Fibroblast of peridontal ligament (primary cell): ENCODE results near the gene BCL2A1.
"Not testable (repeated sequence)": the region's sequence is repeated elsewhere in the genome, so short reads cannot be mapped to it uniquely, and the experiment has no call there.

Experiments used
- DNase-seq: peaks from one replicate; pipeline ENCODE4 v3.0.0-alpha.2; 2010; ENCODE audit errors: extremely low read depth

The BCL2A1 gene

DNA sequence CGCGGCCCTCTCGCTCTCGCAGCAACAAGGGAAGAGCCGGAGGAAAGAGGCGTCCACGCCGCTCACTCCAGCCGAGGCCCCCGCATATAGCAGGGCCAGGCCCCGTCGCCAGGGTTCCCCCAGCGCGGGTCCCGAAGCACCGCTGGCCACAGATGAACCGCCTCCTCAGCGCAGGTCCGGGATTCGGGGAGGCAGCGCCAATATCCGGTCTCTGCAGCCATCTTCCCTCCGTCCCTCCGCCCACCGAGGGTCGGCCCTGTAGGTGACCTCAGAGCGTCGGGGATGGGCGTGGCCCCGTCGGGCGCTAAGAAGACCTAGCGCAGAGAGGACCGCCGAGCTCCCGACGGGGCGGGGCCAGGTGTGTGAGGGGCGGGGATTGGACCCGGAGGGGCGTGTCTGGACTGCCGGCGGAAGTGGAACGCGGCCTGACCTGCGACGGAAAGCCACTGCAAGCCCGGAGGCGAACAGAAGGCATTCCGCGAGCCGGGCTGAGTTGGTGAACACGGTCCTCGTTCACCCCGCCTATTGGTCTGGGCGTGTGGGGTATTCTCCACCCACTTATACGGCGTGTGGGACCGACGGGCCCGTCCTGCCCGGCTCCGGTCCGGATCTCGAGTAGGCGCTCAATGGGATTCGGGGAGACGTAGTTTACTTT lies 47.4 kb downstream of the BCL2A1 start:
- DNase-seq: peak; percentile 84

DNA sequence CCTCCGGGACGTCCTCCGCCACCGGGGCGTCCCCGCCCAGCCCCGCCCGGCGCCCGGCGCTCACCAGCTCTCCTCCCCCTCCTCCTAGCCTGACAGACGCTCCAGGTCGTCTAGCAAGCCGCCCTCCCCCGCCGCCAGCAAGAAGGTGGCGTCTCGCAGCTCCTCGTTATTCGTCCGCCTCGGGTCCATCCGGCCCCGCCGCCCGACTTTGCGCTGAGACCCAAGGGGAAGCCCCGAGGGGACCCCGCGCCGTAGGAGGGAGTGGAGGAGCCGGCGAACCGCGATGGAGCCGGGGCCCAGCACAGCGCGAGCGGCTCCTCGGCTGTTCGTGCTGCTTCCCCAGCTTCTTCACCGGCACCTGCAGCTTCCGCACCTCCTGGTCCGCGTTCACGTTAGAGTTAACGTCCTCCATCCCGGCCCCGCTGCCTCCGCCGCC lies 47.9 kb downstream of the BCL2A1 start:
- peak; percentile 17 for DNase-seq

DNA sequence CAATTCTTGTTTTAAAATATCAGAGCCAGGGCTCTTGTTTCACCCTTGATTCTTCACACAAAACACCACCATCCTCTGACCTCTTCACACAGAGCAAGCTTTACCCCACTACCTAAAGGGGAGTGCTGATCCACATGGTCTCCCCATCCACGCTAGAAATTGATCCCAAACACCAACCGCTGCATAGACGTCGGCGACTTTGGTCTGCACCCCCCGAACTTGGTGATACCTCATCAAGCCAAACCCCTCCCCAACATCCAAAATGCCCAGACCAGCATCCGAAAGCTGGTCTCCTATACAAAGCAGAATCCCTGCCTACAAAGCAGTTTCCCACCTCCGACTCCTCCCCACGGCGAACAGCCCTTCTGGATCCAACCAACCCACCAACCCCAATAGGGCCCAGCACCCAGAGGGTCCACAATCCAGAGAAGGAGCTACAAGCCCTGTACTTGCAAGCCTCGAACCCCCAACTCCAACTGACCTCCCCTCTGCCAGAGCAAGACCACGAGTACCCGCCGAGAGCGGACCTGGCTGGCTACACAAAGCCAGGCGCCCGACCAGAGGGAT lies 48.4 kb downstream of the BCL2A1 start:
- DNase-seq: no peak

DNA sequence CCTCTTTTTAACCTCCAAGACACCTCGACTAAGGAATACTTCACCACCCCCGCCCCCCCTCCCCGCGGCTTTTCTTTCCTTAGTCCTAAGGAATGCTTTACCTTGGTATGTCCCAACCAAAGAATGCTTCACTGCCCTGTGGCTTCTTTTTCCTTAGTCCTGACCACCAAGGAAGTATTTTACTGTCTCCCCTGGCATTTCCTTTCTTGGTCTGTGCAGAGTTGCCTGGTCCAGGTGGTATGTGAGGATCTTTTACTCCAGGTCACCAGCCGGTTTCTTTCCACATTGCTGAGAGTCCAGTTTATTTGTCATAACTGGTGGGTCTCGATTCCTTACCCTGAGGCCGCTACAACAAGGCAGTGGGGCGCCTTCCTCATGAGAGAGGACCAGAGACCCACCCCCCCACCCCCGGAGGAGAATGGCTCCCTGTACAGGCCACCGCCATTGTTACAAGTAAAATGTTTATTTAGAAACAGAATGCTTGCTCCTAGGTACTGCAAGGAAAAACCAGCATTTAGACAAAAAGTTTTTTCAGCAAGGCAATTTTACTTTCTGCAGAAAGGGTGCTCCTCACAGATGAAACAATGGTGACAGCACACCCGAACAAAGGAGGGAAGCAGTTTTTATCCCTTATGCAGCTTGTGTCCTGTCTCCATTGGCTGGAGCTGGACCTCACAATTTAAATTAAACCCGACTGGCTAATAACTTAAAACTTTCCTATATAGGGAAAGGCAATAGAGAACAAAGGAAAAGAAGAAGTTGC lies 51.1 kb downstream of the BCL2A1 start:
- DNase-seq: no peak

DNA sequence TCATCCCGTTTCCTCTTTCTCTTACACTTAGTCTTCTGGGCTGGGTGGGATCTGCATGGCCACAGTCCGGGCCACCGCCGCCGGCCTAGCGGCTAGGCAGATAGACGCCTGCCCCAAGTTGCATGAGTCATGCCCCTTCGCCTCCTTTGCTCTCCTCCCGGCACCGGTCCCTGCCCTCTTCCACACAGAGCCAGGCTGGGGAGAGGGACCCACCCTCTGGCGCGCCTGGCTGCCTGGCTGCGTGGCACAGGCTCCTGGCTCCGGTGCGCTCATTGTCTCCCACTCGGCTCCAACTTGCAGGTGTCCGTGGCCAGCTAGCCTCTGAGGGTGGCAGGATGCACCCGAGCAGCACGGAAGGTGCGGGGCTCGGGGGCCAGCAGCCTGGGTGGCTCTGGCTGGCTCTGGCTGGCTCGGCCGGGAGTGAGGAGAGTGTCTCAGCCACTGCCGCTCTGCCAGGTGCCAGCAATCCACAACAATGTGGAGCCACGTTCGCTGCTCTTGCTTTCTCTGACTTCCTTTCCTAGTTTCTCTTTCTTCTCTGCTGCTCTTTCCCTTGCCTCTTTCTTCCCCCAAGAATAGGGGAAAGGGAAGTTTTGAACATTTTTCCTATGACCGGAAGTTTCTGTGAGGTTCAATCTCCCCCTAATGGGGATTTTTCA lies 51.8 kb downstream of the BCL2A1 start:
- DNase-seq: no peak

DNA sequence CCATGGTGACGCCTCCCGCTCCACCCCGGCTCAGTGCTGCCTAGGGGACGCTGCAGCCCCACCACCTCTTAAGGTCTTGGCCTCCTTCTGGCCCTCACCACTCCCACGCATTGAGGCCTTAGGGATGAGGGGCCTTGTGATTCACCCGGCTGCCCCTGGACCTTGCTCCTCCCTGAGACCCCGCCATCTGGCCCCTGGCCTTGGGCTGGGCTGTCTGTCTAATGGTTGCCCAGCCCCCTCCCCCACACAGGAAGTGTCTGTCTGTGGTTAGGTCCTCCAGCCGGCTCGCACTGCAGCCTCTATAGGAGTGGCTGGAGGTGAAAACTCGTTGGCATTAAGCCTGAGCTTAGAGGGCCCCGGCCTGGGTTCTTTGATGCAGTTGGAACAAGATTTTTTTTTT lies 52.7 kb downstream of the BCL2A1 start:
- no peak for DNase-seq

DNA sequence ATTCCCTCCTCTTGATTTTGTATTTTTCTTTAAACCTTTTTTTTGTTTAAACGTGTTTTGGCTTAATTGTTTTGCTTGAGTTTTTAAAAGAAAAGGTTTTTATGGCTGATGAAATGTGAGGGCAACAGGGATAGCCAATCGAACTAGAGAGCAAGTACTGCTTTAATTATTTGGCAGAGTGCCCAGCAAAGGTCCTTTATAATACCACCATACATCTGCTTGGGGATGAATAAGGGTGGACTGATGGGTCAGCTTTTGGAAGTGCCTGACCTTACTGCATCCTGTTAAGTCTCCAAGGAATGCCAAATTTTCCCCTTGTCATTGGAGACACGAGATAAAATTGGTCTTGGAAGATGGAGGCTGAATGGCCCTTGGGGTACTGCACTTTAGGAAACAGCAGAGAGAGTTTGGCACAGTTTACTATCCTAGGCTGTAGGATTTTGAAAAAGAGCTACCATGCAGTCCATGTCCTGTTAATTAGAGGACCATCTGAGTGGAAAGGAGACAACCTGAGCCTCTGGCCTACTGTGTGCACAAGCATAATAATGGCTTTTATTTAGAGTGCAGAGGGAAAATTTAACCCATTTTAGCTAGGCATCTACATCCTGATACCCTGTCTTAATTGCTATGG lies 54.4 kb downstream of the BCL2A1 start:
- DNase-seq: no peak

DNA sequence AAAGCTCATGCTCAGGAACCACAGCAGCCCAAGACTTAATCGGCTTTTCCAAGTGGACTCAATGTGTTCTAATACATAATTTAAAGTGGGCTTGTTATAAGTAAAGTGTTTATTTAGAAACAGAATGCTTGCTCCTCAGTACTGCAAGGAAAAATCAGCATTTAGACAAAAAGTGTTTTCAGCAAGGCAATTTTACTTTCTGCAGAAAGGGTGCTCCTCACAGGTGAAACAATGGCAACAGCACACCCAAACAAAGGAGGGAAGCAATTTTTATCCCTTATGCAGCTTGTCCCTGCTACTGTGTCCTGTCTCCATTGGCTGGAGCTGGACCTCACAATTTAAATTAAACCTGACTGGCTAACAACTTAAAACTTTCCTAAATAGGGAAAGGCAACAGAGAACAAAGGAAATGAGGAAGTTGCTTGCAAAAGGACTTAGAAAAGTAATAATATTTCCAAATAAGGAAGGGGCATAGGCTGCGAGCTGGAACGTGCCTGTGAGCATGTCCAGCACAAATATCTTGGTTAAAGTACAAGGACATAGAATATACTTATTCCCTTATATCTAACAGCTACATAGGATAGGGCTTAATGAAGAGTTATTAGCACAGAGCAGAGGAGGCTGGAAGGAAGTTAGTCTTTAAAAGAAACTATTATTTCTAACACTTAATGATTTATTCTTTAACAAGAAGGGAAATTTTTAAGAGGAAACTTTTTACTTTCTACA lies 55.1 kb downstream of the BCL2A1 start:
- not testable (repeated sequence) for DNase-seq

DNA sequence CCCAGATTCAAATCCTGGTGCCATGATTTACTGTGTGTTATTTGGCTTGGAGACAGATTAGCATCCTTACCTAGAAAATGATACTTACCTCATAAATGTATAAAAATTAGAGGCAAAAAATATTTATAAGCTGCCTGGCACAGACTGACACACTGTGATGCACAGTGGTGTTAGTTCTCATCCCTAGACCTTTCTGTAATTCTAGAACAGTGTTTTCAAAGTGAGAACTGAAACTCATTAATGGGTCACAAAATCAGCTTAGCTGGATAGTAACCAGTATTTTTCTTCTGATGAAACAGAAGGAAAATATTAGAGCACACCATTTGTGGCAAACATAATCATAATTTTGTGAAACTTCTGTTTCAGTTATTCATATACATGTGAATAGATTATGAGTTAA lies 56.3 kb downstream of the BCL2A1 start:
- DNase-seq: no peak
